ENCODE data around the gene TNK2.
"Not testable (repeated sequence)": the region's sequence is repeated elsewhere in the genome, so short reads cannot be mapped to it uniquely, and the experiment has no call there.

TNK2 gene

DNA sequence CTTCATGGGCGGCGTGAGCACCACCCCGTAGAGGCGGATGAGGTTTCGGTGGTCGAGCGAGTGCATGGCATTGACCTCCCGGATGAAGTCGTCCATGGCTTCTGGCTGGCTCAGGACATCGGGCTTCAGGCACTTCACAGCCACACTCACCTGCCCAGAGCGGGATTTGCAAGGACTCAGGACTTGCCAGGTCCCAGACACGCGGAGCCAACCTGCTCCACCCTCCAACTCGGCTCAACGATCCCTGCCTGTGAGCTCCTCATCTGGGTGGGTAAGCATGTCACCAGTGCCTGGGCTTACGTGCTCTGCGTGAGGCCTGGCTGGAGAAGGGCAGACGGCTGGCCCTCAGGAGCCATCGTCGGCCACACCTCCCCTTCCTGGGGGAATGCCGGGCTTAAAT lies 25.2 kb downstream of the TNK2 start:
- no peak for DNase-seq

DNA sequence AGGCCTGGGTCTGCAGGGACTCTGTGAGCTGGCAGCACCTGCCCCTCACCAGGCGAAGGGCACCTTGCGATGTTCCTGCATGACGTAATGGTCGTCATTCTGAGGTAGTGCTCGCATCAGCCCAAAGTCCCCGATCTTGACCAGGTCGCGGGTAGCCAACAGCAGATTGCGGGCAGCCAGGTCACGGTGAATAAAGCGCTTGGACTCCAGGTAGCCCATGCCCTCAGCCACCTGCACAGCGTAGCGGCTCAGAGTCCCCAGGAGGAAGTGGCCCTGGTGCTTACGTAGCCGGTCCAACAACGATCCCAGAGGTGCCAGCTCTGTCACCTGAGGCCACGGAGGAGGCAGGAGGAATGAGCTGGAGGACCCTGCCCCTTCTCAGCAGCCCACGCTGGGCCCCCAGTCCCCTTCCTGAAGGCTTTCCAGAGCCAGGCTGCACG lies 26.3 kb downstream of the TNK2 start:
- no peak for DNase-seq

GRCh38 chr3:195881276-195881988 lies 26.9 kb downstream of the TNK2 start:
- no peak for DNase-seq

DNA sequence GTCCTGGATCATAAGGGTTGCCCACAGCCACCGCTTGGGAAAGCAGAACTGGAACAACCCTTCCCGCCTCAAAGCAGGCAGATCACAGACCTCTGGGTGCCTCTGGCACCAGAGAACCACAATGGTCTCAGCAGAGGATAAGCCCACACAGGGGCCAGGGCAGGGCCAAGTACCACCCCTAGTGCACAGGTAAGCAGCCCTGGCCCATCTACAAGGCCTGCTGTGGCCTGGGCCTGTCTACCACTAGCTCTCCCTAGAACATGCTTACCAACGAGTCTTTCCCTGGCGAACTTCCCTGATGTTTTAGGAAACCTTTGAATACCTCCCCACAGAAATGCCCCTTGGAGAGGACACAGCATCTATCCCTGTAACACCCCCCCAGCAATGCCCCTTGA lies 28.3 kb downstream of the TNK2 start:
- DNase-seq = no peak

DNA sequence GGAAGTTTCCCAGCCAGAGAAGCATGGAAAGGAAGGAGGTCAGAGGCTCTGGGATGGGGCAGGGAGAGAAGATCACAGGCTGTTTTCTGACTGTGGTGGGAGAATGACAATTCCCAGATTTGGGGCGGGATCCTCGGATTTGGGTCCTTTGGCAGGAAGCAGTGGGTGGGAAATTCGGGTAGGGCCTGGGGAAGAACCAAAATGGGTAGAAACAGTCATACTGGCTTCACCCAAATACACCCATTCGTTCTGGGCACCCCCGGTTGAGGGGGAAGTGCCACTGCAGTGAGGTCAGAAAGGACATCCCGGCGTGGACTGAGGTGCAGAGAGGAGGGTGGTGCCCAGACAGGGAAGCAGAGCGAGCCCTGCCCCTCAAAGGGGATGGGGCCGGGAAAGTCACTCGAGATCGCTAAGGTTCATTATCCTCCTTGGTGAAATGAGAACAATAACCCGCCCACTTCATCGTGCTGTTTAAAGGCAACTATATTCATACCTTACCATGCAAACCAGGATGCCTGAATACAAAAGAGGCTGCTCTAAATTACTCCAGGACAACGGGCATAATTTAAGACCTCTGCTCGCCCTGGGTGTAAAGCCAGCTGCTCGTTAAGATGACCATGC lies 28.8 kb downstream of the TNK2 start:
- DNase-seq = no peak

GRCh38 chr3:195878424-195879274 lies 29.7 kb downstream of the TNK2 start:
- DNase-seq = no peak

- no peak for DNase-seq
Measured at GRCh38 chr3:195877767-195878423, 30.5 kb downstream of the TNK2 start.

DNA sequence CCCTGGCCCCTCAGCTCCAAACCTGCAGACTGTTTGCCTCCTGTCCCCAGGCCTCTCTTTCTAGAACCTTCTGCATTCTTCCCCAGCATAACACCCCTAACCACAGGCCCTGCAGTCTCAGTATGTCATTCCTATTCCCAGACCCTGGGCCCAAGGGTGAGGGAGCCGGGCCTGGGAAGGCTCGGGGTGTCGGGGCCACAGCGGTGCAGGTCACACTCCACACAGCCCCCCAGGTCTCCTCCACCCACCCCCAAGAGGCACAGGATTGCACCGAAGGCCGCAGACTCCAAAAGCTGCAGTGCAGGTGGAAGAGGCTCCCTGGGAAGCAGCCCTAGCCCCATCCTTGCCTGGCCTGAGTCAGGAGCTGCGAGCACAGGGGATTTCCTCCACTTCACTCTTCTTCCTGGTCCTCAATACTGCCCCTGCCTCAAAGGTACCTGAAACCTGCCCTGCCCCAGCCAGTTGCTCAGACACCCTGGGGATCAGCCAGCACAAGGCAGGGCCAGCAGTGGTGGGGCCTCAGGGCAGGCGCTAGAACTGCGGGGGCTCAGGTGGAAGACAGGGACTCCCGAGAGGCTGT lies 31.1 kb downstream of the TNK2 start:
- DNase-seq = no peak

- no peak for DNase-seq
Measured at GRCh38 chr3:195876297-195877064, 31.9 kb downstream of the TNK2 start.

- DNase-seq = no peak
Measured at GRCh38 chr3:195875482-195876236, 32.7 kb downstream of the TNK2 start.

DNA sequence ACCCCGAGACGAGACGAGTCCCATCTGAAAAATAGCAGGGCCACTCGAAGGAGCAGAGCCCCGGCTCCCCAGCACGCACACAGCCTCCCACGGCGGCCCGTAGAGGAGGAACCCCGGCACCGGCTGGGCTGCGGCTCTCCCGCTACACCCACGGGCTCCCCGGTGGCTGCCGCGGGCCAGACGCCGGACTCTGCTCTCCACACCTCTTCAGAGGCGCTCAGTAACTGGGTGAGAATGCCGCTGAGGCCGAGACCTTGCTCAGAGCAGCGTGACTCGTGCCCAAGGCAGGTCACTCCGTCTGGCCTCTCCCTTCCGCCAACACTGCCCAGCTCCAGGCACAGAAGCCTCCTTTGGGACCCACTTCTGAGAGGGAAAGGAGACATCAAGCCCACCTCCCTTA lies 34.4 kb downstream of the TNK2 start:
- DNase-seq = no peak

- DNase-seq = no peak
Measured at GRCh38 chr3:195873281-195873887, 35.0 kb downstream of the TNK2 start.

DNA sequence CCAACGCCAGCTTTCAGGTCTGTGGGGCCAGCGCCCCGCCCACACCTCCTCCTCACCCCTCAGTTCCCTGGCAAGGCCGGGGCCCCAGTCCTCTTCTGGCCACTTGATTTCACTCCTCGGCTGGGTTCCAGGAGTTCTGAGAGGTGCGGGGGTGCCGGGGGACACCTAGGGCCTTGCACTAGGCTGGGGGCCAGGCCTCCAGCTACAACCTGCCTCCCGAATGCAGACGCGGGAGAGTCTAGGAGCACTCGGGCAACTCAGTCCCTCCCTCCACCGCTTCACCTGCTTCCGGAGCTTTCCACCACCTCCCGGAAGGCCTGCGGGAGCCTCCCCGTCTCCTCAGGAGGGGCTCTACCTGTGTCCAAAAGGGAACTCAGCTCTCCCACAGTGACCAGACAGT lies 35.6 kb downstream of the TNK2 start:
- no peak for DNase-seq

- DNase-seq = no peak
Measured at GRCh38 chr3:195872097-195872496, 36.3 kb downstream of the TNK2 start.

- DNase-seq = not testable (repeated sequence)
Measured at GRCh38 chr3:195871686-195872085, 36.7 kb downstream of the TNK2 start.

DNA sequence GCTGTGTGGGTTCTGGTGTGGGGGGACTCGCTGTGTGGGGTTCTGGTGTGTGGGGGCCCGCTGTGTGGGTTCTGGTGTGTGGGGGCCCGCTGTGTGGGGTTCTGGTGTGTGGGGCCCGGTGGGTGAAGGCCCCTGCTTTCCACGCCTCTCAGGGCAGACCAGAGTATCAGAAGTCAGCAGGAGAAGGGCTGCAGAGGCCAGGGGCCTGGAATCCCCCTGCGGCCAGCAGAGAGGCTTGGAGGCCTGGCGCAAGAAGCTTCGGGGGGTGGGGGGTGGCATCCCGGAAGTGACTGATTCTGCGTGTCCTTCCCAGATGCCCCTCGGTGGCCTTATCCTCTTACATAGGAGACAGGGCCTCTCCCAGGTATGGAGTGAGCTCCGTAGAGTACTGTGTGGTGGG lies 37.4 kb downstream of the TNK2 start:
- no peak for DNase-seq

GRCh38 chr3:195870442-195870841 lies 37.9 kb downstream of the TNK2 start:
- no peak for DNase-seq

DNA sequence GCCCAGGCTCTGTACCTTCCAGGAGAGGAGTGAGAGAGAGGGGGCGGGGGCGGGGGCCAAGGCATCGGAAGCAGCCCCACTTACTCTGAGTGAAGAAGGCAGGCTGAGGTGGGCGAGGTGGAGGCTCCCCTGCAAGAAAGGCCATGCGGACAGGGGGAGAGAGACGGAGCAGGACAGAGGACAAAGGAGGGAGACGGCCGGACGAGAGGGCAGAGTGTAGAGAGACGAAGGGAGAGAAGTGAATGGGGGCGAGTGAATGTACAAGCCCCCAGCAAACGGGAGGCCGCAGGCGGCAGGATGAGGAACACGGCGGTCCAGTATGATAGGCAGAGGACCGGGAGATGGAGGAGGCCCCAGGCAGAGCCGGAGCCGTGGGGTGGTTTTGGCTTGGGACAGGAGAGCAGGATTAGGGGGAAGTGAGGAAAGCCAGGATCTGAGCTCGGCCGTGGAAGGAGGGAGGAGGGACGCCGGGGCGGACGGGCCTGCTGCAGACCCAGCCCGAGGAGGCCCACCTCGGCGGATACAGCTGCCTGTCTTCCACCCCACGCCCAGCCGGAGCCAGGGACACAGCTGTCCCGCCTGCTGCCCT lies 38.8 kb downstream of the TNK2 start:
- DNase-seq = no peak

GRCh38 chr3:195868866-195869412 lies 39.4 kb downstream of the TNK2 start:
- DNase-seq = no peak

- no peak for DNase-seq
Measured at GRCh38 chr3:195868336-195868865, 40.0 kb downstream of the TNK2 start.

Measured in activated CD8-positive, alpha-beta memory T cell treated with anti-CD3 and anti-CD28 coated beads, Interleukin-2, amount 50 U/mL, for 4 hours (primary cell).